HT1080 (cell line): ENCODE results near the gene CCDC127. TPM values are rescaled to one million over a fixed set of nuclear protein-coding genes. Genes with fewer than 3 reads are reported as not detected.
"Not testable (repeated sequence)": the region's sequence is repeated elsewhere in the genome, so short reads cannot be mapped to it uniquely, and the experiment has no call there.

Experiments
- DNase-seq: peaks from one replicate; pipeline ENCODE4 v3.0.0-alpha.2; 2015; ENCODE audit warnings: low read depth
- polyA plus RNA-seq, 2 experiments: library from polyadenylated mRNA; depleted of rRNA; stranded (reverse); fragments of >200 nt; gene quantifications; 2 replicates each; pipeline ENCODE4 v1.2.3, GENCODE V29; 2015
- total RNA-seq: library from RNA; depleted of rRNA; stranded (reverse); fragments of >200 nt; shearing (Covaris generic); gene quantifications from 2 replicates; pipeline ENCODE4 v1.2.3, GENCODE V29; 2014; rRNA removed

CCDC127 gene
- total RNA-seq = 4.1 and 4.2 TPM in 2 replicates
- polyA plus RNA-seq (2015; cell fraction: cytosol; rRNA removed) = 2.7 and 3.1 TPM in 2 replicates
- 3.3 and 3.9 TPM in 2 replicates for polyA plus RNA-seq (2015; cell fraction: nucleus; rRNA removed)

- DNase-seq = peak; percentile 91
These were observed at the start of gene CCDC127, which contains the start of gene SDHA for GRCh38 chr5:217494-218456. Gene CCDC127, minus strand, starts transcription at chr5:218153. Its CDS starts 1,304 bp downstream, at chr5:216849. Gene SDHA, plus strand, starts transcription at chr5:218320. Its CDS starts 36 bp downstream, at chr5:218356.

GRCh38 chr5:267716-268115, 49.8 kb upstream of the CCDC127 start:
- DNase-seq = no peak

GRCh38 chr5:266311-267026, 48.5 kb upstream of the CCDC127 start:
- DNase-seq = not testable (repeated sequence)

- no peak for DNase-seq
These were observed 46.4 kb upstream of the CCDC127 start for GRCh38 chr5:264338-264737.

- DNase-seq = peak; percentile 70
These were observed 45.5 kb upstream of the CCDC127 start for GRCh38 chr5:263275-263974.

- no peak for DNase-seq
These were observed 39.2 kb upstream of the CCDC127 start for GRCh38 chr5:257148-257547.

- DNase-seq = not testable (repeated sequence)
These were observed 38.4 kb upstream of the CCDC127 start for GRCh38 chr5:256347-256746.

GRCh38 chr5:255116-255515, 37.2 kb upstream of the CCDC127 start:
- DNase-seq = not testable (repeated sequence)

GRCh38 chr5:254322-254721, 36.4 kb upstream of the CCDC127 start:
- DNase-seq = not testable (repeated sequence)

- no peak for DNase-seq
These were observed 34.6 kb upstream of the CCDC127 start for GRCh38 chr5:252546-252945.

GRCh38 chr5:251975-252374, 34.0 kb upstream of the CCDC127 start:
- not testable (repeated sequence) for DNase-seq

- DNase-seq = not testable (repeated sequence)
These were observed 33.6 kb upstream of the CCDC127 start for GRCh38 chr5:251538-251937.

- DNase-seq = not testable (repeated sequence)
These were observed 33.1 kb upstream of the CCDC127 start for GRCh38 chr5:251016-251415.

- DNase-seq = not testable (repeated sequence)
These were observed 32.4 kb upstream of the CCDC127 start for GRCh38 chr5:250396-250795.

GRCh38 chr5:245717-246116, 27.8 kb upstream of the CCDC127 start:
- not testable (repeated sequence) for DNase-seq

GRCh38 chr5:243683-244367, 25.9 kb upstream of the CCDC127 start:
- DNase-seq = not testable (repeated sequence)

- DNase-seq = peak; percentile 37
These were observed 23.2 kb upstream of the CCDC127 start for GRCh38 chr5:241045-241669.

- DNase-seq = not testable (repeated sequence)
These were observed 22.6 kb upstream of the CCDC127 start for GRCh38 chr5:240550-240949.

GRCh38 chr5:237931-238330, 20.0 kb upstream of the CCDC127 start:
- not testable (repeated sequence) for DNase-seq

GRCh38 chr5:235527-235926, 17.6 kb upstream of the CCDC127 start:
- DNase-seq = not testable (repeated sequence)
